PFSK-1 (cell line): ENCODE results near the gene CNOT11.

ENCODE experiments used
- FOXP2 ChIP-seq: optimal IDR thresholded peaks from 2 replicates; pipeline ENCODE3; 2011; ENCODE audit warnings: borderline replicate concordance, control low read depth, inconsistent platforms; ENCODE audit not compliant: insufficient read depth; ENCODE audit errors: extremely low read length, extremely low read depth
- POLR2AphosphoS5 ChIP-seq: IDR thresholded peaks from 2 replicates; pipeline ENCODE4 v1.6.1; 2012; ENCODE audit warnings: low read depth, mild to moderate bottlenecking, control low read depth, low read length, moderate library complexity
- REST ChIP-seq, 2 experiments: IDR thresholded peaks; 2 replicates each; pipeline versions ENCODE4 v1.6.1 to v1.8.0; 2011 to 2012; ENCODE audit warnings: low read depth in 2 of 2, low read length in 2 of 2, control low read depth in 1 of 2, inconsistent platforms in 1 of 2, mild to moderate bottlenecking in 1 of 2, moderate library complexity in 1 of 2; ENCODE audit not compliant: insufficient read depth in 1 of 2
- SIN3A ChIP-seq: IDR thresholded peaks from 2 replicates; pipeline ENCODE4 v1.6.1; 2012; ENCODE audit warnings: mild to moderate bottlenecking, low read length, moderate library complexity, borderline replicate concordance; ENCODE audit not compliant: insufficient read depth
- TAF1 ChIP-seq: IDR thresholded peaks from 2 replicates; pipeline ENCODE4 v1.6.1; 2012; ENCODE audit warnings: low read length, control low read depth, borderline replicate concordance; ENCODE audit not compliant: insufficient read depth

CNOT11 gene

GRCh38 chr2:101305492-101306078, 52.9 kb downstream of the CNOT11 start:
- no peak for TF ChIP-seq POLR2AphosphoS5
- TF ChIP-seq REST (IDR thresholded peaks at IDR 0.05; ENCODE audit: insufficient read depth in 1 of 2, low read depth in 2 of 2, low read length in 2 of 2) = no peak
- TF ChIP-seq TAF1 = no peak
- TF ChIP-seq FOXP2 = no peak
- no peak for TF ChIP-seq SIN3A

GRCh38 chr2:101306410-101306809, 53.7 kb downstream of the CNOT11 start:
- TF ChIP-seq REST (IDR thresholded peaks at IDR 0.05; ENCODE audit: insufficient read depth in 1 of 2, low read depth in 2 of 2, low read length in 2 of 2) = no peak
- TF ChIP-seq SIN3A = no peak
- TF ChIP-seq POLR2AphosphoS5 = no peak
- TF ChIP-seq TAF1 = no peak
- TF ChIP-seq FOXP2 = no peak

GRCh38 chr2:101307503-101307902, 54.8 kb downstream of the CNOT11 start:
- TF ChIP-seq POLR2AphosphoS5 (no peak), REST (IDR thresholded peaks at IDR 0.05; ENCODE audit: insufficient read depth in 1 of 2, low read depth in 2 of 2, low read length in 2 of 2) (no peak), TAF1 (no peak), FOXP2 (no peak), SIN3A (no peak)

- TF ChIP-seq FOXP2 = no peak
- TF ChIP-seq REST (IDR thresholded peaks at IDR 0.05; ENCODE audit: insufficient read depth in 1 of 2, low read depth in 2 of 2, low read length in 2 of 2) = no peak
- no peak for TF ChIP-seq TAF1
- no peak for TF ChIP-seq POLR2AphosphoS5
- no peak for TF ChIP-seq SIN3A
Measured at GRCh38 chr2:101307950-101308431, 55.3 kb downstream of the CNOT11 start.
